Dendritic cell treated with granulocyte-macrophage colony-stimulating factor and Interleukin-4, amounts not matched to agents 40 ng/mL and 50 ng/mL, for 4 days (primary cell): ENCODE results near the gene MAFB.

Experiments used
- H3K27ac Mint-ChIP-seq: one replicate; pipeline ENCODE4 v1.8.0; 2022; ENCODE audit warnings: mild to moderate bottlenecking, mixed read lengths
- H3K27me3 Mint-ChIP-seq: one replicate; pipeline ENCODE4 v1.8.0; 2022; ENCODE audit warnings: mild to moderate bottlenecking, mixed read lengths
- H3K36me3 Mint-ChIP-seq: one replicate; pipeline ENCODE4 v1.8.0; 2022; ENCODE audit warnings: low read depth, mixed read lengths
- H3K4me1 Mint-ChIP-seq: one replicate; pipeline ENCODE4 v1.8.0; 2022; ENCODE audit warnings: low read depth, mixed read lengths
- H3K4me3 Mint-ChIP-seq: one replicate; pipeline ENCODE4 v1.8.0; 2022; ENCODE audit warnings: mild to moderate bottlenecking, moderate library complexity, mixed read lengths
- H3K9me3 Mint-ChIP-seq: one replicate; pipeline ENCODE4 v1.8.0; 2022; ENCODE audit warnings: mixed read lengths
- intact Hi-C: fragments of 100-400 bp; cut with micrococcal nuclease; formaldehyde crosslinking; loops from one replicate; pipeline ENCODE4 v1.15.0; 2022

The MAFB gene

GRCh38 chr20:40682104-40682981 is 6.7 kb downstream of the MAFB start:
- Mint-ChIP-seq H3K36me3 (peaks cover 55% of the 10 kb centered on the region), H3K9me3 (no peaks in the 10 kb centered on the region), H3K4me1 (peaks cover 65% of the 10 kb centered on the region), H3K27me3 (peaks cover 24% of the 10 kb centered on the region), H3K27ac (peak overlapping the region; percentile 97), H3K4me3 (peak overlapping the region; percentile 100)
- intact Hi-C loops, result loop anchor here (5.0 to 10.0 kb wide), 3 partner anchors 175 to 418 kb away; no protein-coding TSS in a partner anchor

GRCh38 chr20:40681684-40682083 is 7.4 kb downstream of the MAFB start:
- H3K4me3 Mint-ChIP-seq, result no peak overlapping the region
- peak overlapping the region; percentile 97 for H3K27ac Mint-ChIP-seq
- intact Hi-C loops, result loop anchor here (2.0 to 10.0 kb wide), 4 partner anchors 119 to 417 kb away; no protein-coding TSS in a partner anchor
- peaks cover 48% of the 10 kb centered on the region for H3K36me3 Mint-ChIP-seq
- H3K27me3 Mint-ChIP-seq, result peaks cover 30% of the 10 kb centered on the region
- H3K9me3 Mint-ChIP-seq, result no peaks in the 10 kb centered on the region
- peaks cover 71% of the 10 kb centered on the region for H3K4me1 Mint-ChIP-seq

DNA sequence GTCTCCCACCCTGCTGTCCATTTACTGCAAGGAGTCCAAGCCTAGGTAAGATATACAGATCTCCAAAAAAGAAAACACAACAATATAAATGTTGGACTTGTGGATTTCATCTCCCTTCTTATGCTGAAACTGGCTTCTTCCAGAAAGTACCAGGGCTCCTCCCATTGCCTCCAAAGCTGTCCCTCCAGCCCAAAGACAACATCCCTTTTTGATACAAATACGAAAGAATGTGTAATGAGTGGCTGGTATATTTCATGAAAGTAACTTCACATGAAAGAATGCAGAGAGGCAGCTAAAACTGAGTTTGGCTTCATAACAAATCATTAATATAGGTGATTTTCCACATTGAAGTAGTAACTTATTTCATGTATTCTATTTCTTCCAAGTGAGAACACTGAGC is 7.9 kb downstream of the MAFB start:
- Mint-ChIP-seq H3K36me3 (peaks cover 43% of the 10 kb centered on the region), H3K27me3 (peaks cover 32% of the 10 kb centered on the region), H3K4me1 (peaks cover 76% of the 10 kb centered on the region), H3K9me3 (no peaks in the 10 kb centered on the region), H3K27ac (peak overlapping the region; percentile 75), H3K4me3 (no peak overlapping the region)
- intact Hi-C loops, result loop anchor here (2.0 to 10.0 kb wide), 4 partner anchors 118 to 416 kb away; no protein-coding TSS in a partner anchor

DNA sequence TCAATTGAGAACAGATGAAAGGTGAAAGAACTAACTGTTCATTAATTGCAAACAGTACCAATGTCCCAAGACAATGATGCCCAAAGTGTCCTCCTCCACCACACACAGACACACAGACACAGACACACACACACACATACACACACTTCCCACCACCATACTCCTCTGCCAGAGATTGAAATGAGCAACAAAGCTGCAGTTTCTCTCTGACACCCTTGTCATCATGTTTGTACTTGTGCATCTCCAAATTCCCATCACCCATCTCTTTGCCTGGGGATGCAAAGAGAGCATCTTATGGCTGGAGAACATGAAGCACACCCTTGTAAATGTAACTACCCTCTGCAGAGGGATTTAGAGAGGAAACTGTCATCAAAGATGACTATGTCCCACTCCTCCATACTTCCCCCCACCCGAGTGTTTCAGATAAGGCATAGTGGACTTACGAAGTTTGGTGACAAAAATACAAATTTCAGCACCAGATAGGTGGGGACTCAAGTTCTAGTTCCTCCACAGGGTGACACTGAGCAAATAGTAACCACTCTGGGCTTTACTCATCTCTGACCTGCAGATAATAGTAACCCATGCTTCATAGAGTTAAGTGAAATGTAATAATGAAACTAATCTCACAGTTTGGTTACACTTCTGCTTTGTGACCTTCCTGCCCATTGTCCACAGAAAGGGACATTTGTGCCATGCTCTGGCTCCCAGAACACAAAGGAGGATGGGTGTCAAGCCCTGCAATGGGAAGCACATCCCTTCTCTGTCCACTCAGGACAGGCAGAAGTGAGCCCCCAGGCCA is 8.7 kb downstream of the MAFB start:
- Mint-ChIP-seq H3K4me3 (no peak overlapping the region), H3K4me1 (peaks cover 81% of the 10 kb centered on the region), H3K36me3 (peaks cover 35% of the 10 kb centered on the region), H3K9me3 (no peaks in the 10 kb centered on the region), H3K27me3 (peaks cover 34% of the 10 kb centered on the region), H3K27ac (peak overlapping the region; percentile 75)
- intact Hi-C loops, result loop anchor here (2.0 to 10.0 kb wide), 4 partner anchors 118 to 416 kb away; no protein-coding TSS in a partner anchor

GRCh38 chr20:40679184-40679583 is 9.9 kb downstream of the MAFB start:
- H3K4me1 Mint-ChIP-seq, result peaks cover 71% of the 10 kb centered on the region
- peaks cover 23% of the 10 kb centered on the region for H3K36me3 Mint-ChIP-seq
- no peak overlapping the region for H3K4me3 Mint-ChIP-seq
- no peaks in the 10 kb centered on the region for H3K9me3 Mint-ChIP-seq
- no peak overlapping the region for H3K27ac Mint-ChIP-seq
- peaks cover 32% of the 10 kb centered on the region for H3K27me3 Mint-ChIP-seq
- intact Hi-C loops, result no loop called here

GRCh38 chr20:40678286-40678875 is 10.7 kb downstream of the MAFB start:
- peaks cover 63% of the 10 kb centered on the region for H3K4me1 Mint-ChIP-seq
- peaks cover 37% of the 10 kb centered on the region for H3K27me3 Mint-ChIP-seq
- H3K36me3 Mint-ChIP-seq, result peaks cover 15% of the 10 kb centered on the region
- no peaks in the 10 kb centered on the region for H3K9me3 Mint-ChIP-seq
- no peak overlapping the region for H3K4me3 Mint-ChIP-seq
- intact Hi-C loops, result no loop called here
- no peak overlapping the region for H3K27ac Mint-ChIP-seq

GRCh38 chr20:40677343-40677924 is 11.6 kb downstream of the MAFB start:
- no peak overlapping the region for H3K4me3 Mint-ChIP-seq
- no peaks in the 10 kb centered on the region for H3K9me3 Mint-ChIP-seq
- peaks cover 33% of the 10 kb centered on the region for H3K27me3 Mint-ChIP-seq
- H3K36me3 Mint-ChIP-seq, result peaks cover 6% of the 10 kb centered on the region
- peaks cover 53% of the 10 kb centered on the region for H3K4me1 Mint-ChIP-seq
- intact Hi-C loops, result no loop called here
- no peak overlapping the region for H3K27ac Mint-ChIP-seq

GRCh38 chr20:40676491-40677269 is 12.4 kb downstream of the MAFB start:
- Mint-ChIP-seq H3K4me3 (no peak overlapping the region), H3K9me3 (no peaks in the 10 kb centered on the region), H3K36me3 (no peaks in the 10 kb centered on the region), H3K27ac (peak overlapping the region; percentile 74), H3K27me3 (peaks cover 35% of the 10 kb centered on the region), H3K4me1 (peaks cover 46% of the 10 kb centered on the region)
- intact Hi-C loops, result no loop called here

GRCh38 chr20:40675599-40676221 is 13.3 kb downstream of the MAFB start:
- H3K4me3 Mint-ChIP-seq, result no peak overlapping the region
- H3K27ac Mint-ChIP-seq, result peak overlapping the region; percentile 74
- H3K36me3 Mint-ChIP-seq, result no peaks in the 10 kb centered on the region
- no peaks in the 10 kb centered on the region for H3K9me3 Mint-ChIP-seq
- intact Hi-C loops, result no loop called here
- peaks cover 37% of the 10 kb centered on the region for H3K4me1 Mint-ChIP-seq
- H3K27me3 Mint-ChIP-seq, result peaks cover 37% of the 10 kb centered on the region

DNA sequence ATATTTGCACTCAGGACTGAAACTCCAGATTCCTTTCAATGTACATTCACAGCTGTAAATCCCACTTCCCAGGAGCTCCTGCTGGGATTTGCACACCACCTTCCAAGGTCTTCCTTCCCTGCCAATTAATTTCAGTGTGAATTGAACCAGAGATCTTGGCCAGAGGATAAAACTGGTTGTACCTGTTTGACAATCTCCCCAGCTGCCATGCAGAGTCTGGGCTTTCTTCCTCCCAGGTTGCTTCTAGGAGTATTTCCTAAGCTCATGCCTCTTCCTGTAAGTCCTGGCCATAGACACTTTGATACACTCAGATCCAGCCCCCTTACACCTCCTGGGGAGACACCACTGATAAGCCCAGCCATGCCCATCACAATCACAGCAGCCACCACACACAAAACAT is 15.6 kb downstream of the MAFB start:
- H3K27me3 Mint-ChIP-seq, result peaks cover 32% of the 10 kb centered on the region
- no peaks in the 10 kb centered on the region for H3K9me3 Mint-ChIP-seq
- H3K27ac Mint-ChIP-seq, result no peak overlapping the region
- no peaks in the 10 kb centered on the region for H3K36me3 Mint-ChIP-seq
- H3K4me3 Mint-ChIP-seq, result no peak overlapping the region
- intact Hi-C loops, result no loop called here
- peaks cover 32% of the 10 kb centered on the region for H3K4me1 Mint-ChIP-seq

- intact Hi-C loops, result no loop called here
- Mint-ChIP-seq H3K4me3 (no peak overlapping the region), H3K27me3 (peaks cover 25% of the 10 kb centered on the region), H3K9me3 (no peaks in the 10 kb centered on the region), H3K36me3 (no peaks in the 10 kb centered on the region), H3K4me1 (peaks cover 24% of the 10 kb centered on the region), H3K27ac (no peak overlapping the region)
Measured at GRCh38 chr20:40672095-40672494, 16.9 kb downstream of the MAFB start.

DNA sequence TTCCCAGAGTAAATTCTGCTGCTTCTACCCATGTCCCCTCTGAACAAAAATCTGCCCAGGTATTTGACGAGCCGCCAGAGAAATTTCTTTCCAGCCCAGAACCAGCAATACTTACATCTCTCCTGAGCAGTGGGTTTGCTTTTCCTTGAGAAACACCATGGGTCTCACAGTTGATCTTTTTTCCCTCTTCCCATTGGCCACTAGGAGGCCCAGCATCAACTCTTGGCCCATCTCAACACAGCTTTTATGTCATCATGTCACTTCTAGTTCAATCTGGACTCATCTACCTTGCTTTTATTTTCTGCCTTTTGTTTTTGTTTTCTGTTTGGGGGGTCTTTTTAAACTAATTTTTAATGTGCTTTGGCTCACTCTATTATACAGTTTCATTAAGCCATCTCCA is 18.8 kb downstream of the MAFB start:
- H3K4me3 Mint-ChIP-seq, result no peak overlapping the region
- peaks cover 6% of the 10 kb centered on the region for H3K4me1 Mint-ChIP-seq
- no peaks in the 10 kb centered on the region for H3K9me3 Mint-ChIP-seq
- H3K36me3 Mint-ChIP-seq, result no peaks in the 10 kb centered on the region
- no peak overlapping the region for H3K27ac Mint-ChIP-seq
- intact Hi-C loops, result no loop called here
- H3K27me3 Mint-ChIP-seq, result peaks cover 24% of the 10 kb centered on the region
